GM18867 (cell line): ENCODE results near the gene GABRB2.

Experiments used
- ATAC-seq: cut with Tn5 transposase; IDR thresholded peaks from one replicate; pipeline ENCODE4 v1.9.1; 2021; ENCODE audit warnings: mild to moderate bottlenecking, moderate library complexity; ENCODE audit not compliant: unreplicated experiment

GABRB2 gene

DNA sequence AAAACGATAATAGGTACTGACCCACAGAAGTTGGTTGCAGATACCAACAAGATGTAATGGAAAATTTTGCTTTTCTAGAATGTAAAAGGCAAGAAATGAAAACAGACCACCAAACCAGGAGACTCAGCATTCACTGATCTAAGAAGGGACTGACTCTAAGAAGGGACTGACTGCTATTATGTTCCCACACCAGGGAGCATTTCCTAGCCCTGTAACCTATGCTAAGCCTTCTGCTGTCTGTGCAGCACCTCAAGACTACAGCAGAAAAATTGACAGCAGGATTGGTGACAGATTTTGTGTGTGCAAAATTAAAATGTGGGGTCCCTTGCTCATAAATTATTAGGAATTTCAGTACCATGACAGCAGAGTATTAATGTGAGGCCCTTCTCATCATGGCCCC lies 154.8 kb downstream of the GABRB2 start:
- ATAC-seq: no peak

DNA sequence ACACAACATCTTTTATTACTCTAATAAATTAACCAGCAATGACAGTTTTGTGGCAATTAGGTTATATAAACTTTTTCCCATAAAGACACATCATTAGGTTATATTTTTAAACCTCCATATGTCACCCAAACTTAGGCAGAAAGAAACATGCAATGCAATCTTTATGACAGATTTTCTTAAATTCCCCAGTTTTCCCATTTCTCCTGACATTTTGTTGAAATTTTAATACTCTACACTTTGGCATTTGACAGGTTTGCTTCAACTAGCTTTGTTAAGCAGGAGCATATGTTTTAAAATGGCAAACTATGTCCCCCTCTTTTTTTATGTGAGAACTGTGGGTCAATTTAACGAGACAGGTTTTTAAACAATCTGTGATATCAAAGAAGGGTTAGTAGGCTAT lies 155.5 kb downstream of the GABRB2 start:
- ATAC-seq: no peak

DNA sequence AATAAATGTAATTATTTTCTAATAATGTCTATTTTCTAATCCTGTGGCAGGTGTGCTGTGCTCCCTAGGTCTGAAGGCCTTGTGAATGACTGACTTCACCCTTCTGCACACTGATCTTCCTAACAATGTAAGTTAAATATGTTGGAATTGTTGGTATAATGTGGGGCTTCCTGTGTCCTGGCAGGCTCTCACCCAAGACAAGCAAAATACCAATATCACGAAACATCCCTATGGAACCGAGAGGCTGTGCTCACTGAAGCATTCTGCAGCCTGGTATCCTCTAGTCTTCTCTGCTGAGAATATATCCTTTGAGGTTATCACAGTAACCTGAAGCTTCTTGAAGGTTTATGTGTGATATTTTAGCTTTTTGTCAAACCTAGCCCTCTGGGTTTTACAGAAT lies 159.4 kb downstream of the GABRB2 start:
- ATAC-seq: no peak

DNA sequence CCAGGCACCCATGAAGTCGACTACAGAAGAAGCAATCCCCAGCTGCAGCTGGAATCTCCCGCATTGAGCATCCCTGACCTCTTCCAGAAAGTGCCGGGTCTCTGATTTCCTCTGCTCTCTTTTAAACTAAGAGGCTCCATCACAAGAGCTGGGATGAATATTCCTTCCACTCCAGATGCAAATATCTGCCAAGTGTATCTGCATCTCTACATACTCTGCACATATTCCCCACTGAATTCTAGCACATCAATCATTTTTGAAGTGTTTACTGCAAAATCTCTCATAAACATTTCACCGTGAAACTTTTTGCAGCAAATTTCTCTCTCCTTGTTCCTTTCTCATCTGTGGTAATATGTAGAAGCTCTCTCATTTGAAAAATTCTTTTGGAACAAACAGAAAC lies 161.5 kb downstream of the GABRB2 start:
- ATAC-seq: no peak

DNA sequence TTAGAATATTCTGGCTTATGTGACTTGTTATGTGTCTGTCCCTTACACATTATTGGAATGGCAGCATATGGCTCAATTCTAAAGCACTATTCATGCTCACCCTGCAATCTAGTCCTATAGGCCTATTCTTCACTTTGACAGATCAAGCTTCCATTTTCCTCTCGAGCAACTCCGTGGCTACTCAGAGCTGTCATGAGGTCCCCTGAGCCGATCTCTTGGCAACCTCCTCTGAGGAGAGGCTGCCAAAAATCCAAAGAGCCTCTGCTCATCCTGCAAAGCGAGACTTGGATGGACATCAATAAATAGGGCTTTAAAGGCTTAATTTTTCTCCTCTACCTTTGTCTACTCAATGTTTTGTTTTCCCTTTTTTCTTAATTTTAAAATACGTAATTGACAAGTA lies 163.8 kb downstream of the GABRB2 start:
- ATAC-seq: no peak

DNA sequence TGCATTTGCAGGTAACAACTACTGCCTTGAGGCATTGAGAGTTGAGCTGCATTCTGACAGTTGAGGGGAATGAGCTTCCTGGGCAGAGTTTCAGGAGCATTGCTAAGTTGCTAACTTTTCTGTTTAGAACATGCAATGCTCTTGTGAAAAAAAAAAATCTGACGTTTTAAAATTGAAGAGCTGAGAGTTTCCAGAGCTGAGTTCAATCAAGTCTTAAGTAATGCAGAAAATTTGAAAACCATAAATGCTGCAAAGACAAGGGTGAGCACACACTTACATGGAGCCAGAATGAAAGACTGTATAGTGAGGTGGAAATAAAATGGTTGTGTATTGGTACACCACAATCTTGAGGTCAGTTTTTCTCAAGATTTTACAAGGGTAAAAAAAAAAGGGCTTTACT lies 166.0 kb downstream of the GABRB2 start:
- no peak for ATAC-seq

DNA sequence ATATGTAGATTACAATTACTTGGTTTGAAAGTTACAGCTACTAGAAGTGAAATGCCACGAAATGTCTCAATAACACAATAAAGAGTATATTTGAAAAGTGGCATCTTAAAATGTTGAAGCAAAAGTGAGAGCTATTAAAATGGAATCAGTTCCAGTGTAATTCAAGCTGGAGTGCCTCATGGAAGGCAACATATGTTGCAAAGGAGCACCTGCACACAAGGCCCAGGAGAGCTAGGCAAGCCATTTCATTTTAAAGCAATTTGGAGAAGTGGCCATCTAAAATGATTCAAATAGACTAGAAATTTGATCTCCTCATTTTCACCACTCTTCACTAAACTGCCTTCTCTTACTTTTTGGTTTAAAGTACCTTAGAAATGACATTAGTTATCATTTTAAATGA lies 167.8 kb downstream of the GABRB2 start:
- ATAC-seq: no peak

DNA sequence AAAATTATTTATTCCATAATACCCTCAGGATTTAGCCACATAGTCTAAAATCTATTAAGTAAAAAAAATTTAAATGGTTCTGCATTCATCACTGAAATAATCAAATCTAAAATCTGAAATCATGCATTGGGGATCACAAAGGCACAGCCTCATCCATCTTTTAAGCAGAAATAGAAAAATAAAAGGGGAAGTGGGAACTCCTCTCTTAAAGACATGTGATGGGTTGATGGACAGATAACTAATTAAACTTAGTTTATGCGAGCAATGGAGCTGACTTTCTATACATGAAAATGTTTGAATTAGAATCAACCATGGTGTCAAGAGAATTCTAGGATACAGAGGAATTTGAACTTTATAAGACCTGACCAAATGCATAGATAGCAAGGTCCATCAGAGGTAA lies 170.5 kb downstream of the GABRB2 start:
- no peak for ATAC-seq

DNA sequence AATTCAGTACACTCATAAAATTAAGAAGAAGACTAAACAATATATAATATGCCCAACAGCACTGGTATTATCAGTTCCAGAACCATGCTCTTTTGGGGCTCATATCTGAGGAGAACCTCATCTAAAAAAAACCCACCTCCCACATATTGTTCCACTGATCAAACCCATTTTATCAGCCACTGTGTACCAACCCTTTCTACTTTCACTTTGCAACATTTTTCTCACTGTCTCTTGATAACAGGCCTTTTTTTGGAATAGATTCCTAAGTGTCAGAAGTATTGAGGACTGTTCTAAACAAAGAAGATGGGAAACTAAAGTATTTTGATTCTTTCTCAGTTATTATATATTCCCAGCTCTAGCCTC lies 173.2 kb downstream of the GABRB2 start:
- peak; percentile 35 for ATAC-seq

DNA sequence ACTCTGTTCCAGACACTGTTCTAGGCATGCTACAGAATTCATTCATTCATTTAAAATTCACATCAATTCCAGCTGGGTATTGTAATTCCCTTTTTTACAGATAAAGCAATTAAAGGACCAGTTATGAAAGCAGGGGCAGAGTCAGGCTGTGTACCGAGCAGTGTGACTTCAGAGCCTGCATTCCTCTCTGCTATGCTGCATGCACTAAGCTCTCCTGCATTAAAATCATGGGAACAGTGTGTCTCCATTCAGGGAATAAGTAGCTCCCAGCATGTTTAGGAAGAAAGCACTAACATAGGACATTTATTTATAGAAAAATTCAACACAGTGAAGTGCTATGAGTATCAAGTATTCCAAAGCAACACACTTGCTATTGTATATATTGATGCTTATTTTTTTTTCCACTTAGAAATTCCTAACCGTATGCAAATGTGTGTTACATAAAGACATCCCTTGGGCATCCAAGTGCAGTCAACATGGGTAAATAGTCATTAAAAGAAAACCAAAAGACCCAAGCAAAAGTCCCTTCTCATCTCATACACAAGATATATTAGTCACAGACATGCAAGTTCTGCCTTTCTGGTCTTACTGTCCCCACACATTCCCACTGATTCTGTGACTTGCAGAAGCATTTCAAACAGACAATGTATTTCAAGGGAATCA lies 173.7 kb downstream of the GABRB2 start:
- ATAC-seq: peak; percentile 69

DNA sequence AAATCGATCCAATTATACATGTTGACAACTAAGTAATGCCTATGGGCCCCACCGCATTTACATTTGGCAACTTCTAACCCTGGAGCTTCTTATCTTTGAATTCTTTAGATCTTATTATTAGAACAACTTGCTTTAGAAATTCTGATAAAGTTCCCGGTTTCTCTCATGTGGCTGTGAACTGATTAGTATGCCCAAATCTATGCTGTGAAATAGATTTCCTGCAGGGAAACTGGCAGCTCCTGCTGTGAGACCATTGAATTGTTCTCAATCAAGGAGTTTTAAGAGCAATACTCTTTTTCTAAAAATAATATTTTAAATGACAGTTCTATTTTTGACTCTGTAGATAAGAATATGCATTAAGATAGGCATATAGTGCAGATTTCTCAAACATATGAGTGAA lies 177.5 kb downstream of the GABRB2 start:
- no peak for ATAC-seq

DNA sequence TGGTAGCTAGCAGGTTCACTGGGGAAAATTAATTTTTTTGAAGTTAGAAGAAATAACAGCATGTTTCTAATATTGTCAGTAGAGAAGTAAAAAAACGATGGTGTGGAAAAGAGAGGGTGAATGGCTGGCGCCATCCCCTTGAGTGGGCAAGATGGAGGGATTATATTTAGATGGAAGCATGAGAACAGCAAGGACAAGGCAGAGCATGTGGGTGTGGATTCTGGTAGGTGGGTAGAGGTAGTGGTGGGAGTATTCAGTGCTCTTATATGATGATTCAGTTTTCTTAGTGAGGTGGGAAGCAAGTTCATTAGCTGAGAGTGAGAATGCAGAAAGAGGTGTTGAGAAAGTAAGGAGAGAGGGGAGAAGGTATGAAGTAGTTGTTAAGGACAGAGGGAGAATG lies 188.1 kb downstream of the GABRB2 start:
- ATAC-seq: no peak

DNA sequence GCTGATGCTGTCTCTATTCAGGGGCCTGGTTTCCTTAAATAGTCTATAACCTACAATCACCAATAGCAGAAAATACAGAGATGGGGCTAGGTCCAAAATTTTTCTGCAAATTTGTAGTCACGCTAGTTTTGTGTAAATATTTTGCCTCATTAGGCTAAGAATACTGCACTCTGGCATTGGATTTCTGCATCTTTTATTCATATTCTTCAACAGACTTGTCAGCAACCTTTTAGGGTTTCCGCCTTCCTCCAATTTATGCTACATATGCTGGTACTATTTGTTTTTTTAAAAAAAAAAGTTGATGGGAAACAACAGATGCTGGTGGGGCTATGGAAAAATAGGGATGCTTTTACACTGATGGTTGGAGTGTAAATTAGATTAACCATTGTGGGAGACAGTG lies 202.3 kb downstream of the GABRB2 start:
- ATAC-seq: no peak

DNA sequence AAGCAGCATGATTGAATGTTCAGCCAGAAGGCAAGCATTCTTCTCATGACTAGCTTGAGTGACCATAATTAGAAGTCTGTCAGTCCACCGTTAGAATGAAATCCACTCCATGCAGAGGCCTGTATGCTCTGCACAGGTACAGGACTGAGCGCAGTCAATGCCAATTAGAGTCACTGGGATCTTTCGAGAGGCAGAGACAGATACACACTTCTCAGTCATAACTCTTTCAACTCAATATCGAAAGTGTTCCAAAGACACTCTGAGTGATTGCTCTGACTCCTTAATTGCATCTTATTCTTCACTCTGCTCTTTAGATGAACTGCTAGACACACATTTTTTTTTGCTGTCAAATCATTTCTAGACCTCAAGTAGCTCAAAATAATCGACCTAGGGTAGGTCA lies 203.6 kb downstream of the GABRB2 start:
- ATAC-seq: no peak

DNA sequence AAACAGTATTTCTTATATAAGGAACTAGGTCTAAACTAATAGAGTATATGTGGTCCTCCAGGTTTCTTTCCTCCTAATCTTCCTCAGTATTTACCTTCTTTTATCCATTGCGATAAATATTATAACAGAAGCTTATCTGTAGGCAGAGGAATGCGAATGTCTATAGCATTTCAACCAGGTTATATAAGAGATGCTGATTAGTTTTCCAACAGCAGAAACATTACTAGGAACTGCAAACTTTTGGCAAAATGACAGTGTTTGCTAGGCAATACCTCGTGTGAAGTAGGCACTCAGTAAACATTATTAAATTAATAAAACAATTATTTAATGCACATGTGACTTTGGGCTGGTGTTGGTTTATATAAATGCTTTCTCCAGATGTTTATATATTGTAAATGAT lies 206.5 kb downstream of the GABRB2 start:
- ATAC-seq: no peak

DNA sequence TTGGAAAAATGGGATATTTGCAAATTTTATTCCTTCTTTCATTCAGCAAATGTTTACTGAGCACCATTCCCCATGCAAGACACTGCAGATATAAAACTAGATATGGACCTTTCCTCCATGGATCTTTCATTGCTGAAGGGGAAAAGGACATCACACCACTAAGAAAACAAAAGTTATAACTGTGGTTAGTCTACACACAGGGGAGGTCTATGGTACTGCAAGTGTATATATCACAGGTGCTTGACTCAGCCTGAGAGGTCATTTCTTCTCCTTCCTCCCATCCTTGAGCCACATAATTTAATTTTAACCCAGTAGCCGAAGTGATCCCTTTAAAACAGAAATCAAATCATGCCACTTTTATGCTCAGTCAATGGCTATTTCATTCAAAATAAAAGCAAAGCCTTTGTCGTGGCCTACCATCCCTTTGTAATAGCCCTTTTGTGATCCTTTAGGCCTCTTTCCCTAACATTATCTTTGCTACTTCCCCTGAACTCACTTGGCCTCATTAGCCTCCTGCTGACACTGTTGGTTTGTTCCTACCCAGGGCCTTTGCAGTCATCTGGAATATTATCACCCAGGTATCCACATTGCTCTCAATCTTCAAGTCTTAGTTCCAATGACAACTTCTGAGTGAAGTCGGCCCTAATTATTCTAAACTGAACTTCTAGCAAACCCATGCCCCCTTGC lies 213.2 kb downstream of the GABRB2 start:
- no peak for ATAC-seq

DNA sequence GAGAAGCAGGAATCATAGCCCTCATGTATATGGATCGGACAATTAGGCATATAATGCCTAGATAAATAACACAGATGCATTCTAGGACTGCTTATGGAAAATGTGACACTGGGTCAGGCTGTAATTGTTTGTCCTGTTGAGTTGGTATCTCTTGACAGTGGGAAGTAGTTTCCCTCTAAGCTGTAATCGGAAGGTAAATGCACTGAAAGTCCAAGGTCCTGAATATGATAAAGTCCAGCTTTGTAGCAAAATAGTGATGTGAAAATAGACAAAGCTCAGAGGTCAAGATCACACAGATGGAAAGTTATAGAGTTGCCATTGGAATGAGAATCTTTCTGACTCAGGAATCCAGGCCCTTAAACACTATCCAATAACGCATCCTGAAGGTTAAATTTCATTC lies 214.2 kb downstream of the GABRB2 start:
- no peak for ATAC-seq

DNA sequence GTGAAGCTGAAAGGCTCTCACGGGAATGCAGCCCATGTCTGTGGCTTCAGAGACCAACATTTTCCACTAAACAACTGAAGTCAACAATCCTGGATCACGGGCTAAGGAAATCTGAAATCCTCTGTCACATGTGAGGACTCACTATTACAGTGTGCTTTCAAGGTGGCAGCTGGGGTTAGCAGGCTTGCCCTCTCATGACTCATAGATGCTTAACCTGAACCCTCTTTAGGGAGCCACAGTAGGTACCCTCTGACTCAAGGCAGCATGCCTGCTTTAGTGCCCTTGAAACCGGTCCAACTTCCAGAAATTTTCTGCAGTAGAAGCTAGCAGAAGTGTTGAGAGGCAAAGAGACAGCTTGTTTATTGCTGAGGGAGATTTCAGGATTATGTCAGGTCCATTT lies 232.5 kb downstream of the GABRB2 start:
- no peak for ATAC-seq

DNA sequence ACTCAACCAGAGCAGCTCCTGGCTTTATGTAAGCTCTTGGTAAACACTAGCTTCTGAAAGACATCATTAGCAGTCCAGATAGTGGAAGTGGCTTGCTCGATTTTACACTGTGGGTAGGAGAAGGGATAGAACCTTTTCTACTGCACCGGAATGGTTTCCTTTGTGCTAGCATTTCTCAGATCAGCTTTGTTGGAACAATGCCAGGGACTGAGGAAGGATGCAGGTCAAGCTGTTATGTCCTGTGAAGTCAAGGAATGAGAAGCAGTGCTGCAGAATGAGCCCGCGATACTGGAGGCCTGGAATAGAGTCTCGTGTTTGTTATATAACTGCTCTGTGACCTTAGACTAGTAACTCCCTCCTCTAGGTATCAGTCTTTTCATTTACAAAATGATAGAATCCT lies 233.6 kb downstream of the GABRB2 start:
- no peak for ATAC-seq

DNA sequence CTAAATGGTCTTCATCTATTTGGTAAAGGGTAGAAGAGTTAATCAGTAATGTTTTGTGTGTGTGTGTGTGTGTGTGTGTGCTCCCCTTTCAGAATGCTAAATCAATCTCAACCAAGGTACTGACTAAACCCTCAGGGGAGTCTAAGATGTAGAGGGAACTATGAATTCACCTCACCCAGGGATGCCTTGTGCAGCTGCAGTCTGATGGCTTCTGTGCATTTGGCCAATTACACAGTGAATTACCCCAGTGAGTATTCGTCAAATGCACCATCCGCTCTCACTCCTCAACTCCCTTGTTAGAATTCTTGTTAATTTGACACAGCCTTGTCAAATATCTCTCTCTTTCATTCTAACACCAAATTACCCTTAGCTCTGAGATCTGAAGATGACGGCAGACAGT lies 234.6 kb downstream of the GABRB2 start:
- peak; percentile 38 for ATAC-seq

DNA sequence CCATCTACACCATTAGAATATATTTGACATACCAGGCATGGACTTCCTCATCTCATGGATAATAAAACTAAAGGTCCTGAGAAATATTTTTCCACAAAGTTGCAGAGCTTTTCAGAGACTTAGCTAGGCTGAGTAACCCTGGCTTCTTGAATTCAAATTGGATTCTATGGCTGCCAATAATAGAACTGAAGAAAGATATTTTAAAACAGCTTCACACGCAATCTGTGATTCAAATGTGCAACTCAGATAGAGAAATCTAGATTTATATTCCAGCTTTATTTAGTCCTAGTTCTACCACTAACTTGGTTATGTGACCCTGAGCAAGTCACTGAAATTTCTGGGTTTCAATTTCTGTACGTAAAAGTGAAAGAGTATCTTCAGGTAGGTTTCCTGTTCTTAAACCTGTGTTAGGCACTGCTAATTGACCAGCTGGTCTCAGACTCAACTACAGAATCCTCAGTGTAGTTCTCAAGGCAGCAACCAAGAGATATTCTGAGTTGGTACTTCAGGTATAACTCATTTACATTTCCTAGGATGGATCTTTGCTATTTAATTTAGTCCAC lies 235.3 kb downstream of the GABRB2 start:
- ATAC-seq: peak; percentile 91

DNA sequence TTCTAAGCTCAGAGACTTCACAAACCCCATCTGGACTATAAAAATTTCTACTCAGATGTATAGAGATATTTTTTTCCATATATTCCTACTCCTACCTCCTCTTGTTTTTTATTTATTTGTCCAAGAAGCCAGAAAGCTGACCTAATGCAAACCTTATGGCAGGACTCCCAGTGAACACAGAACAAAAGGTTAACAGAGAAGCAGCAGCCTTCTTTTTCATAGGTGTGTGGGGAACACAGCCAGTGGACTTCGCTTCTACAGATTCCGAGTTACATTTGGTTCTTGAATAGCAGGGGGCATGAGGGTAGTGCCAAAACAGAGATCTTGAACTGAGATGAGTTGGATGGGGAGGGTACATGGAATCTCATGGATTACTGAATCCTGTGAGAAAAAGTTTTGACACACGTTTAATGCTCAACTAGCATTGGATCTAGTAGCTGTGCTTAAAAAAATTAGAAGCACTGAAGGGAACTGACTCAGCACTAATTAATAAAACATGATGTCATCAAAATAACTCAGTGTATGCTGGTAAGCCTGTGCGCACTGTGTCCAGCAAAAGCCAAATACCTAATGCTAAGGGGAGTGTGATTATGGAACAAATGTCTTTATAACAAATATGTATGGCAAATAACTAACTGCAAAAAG lies 240.1 kb downstream of the GABRB2 start:
- ATAC-seq: no peak
